OCI-LY3 (cell line): ENCODE results near the gene CENPL.

Source experiments
- EZH2phosphoT487 ChIP-seq: fragments of 200-600 bp; shearing (Covaris generic); IDR thresholded peaks from 2 replicates; pipeline ENCODE4 v1.6.1; 2018; ENCODE audit warnings: antibody characterized with exemption, mixed run types, low read depth
- TF ChIP-seq, protein P1 (sequence below): fragments of 200-600, 300-600 bp; sonication (generic); IDR thresholded peaks from 2 replicates; pipeline ENCODE4 v1.5.1; 2014; ENCODE audit warnings: antibody characterized with exemption, low read length, low read depth

DNA sequence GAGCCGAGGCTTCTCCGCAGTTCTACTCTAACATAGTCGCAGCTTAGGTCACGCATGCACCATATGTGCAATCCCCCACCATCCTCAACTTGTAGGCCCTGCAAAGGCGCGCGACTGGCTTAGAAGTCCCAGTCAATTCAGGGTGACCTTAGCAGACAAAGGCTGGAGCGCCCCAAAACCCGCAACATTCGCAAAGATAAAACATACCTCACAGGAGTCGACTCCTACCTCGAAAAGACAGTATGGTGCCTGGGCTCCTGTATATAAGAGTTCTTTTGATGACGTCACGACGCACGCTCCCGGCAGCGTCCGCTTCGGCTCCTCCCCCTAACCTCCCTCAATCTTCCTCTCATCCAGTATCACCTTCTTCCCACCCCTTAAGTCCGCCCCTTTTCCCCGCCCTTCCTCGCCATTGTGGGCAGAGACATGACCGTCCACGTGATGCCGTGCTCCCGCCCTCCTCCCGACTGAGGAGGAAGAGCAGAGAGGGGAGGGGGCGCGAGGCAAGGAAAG is 43.1 kb upstream of the CENPL start, which contains the start of gene GAS5:
- TF ChIP-seq, protein P1, sequence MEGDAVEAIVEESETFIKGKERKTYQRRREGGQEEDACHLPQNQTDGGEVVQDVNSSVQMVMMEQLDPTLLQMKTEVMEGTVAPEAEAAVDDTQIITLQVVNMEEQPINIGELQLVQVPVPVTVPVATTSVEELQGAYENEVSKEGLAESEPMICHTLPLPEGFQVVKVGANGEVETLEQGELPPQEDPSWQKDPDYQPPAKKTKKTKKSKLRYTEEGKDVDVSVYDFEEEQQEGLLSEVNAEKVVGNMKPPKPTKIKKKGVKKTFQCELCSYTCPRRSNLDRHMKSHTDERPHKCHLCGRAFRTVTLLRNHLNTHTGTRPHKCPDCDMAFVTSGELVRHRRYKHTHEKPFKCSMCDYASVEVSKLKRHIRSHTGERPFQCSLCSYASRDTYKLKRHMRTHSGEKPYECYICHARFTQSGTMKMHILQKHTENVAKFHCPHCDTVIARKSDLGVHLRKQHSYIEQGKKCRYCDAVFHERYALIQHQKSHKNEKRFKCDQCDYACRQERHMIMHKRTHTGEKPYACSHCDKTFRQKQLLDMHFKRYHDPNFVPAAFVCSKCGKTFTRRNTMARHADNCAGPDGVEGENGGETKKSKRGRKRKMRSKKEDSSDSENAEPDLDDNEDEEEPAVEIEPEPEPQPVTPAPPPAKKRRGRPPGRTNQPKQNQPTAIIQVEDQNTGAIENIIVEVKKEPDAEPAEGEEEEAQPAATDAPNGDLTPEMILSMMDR, result no peak
- TF ChIP-seq EZH2phosphoT487, result no peak
